HG02678 (cell line): ENCODE results near the gene CASP2.
A peak's percentile ranks its signal among the peaks of the same experiment; 100 is the strongest.
"Not testable (repeated sequence)": the region's sequence is repeated elsewhere in the genome, so short reads cannot be mapped to it uniquely, and the experiment has no call there.

Experiments used
- ATAC-seq: cut with Tn5 transposase; IDR thresholded peaks from one replicate; pipeline ENCODE4 v1.9.1; 2021; ENCODE audit warnings: mild to moderate bottlenecking, moderate library complexity; ENCODE audit not compliant: unreplicated experiment

Gene CASP2

DNA sequence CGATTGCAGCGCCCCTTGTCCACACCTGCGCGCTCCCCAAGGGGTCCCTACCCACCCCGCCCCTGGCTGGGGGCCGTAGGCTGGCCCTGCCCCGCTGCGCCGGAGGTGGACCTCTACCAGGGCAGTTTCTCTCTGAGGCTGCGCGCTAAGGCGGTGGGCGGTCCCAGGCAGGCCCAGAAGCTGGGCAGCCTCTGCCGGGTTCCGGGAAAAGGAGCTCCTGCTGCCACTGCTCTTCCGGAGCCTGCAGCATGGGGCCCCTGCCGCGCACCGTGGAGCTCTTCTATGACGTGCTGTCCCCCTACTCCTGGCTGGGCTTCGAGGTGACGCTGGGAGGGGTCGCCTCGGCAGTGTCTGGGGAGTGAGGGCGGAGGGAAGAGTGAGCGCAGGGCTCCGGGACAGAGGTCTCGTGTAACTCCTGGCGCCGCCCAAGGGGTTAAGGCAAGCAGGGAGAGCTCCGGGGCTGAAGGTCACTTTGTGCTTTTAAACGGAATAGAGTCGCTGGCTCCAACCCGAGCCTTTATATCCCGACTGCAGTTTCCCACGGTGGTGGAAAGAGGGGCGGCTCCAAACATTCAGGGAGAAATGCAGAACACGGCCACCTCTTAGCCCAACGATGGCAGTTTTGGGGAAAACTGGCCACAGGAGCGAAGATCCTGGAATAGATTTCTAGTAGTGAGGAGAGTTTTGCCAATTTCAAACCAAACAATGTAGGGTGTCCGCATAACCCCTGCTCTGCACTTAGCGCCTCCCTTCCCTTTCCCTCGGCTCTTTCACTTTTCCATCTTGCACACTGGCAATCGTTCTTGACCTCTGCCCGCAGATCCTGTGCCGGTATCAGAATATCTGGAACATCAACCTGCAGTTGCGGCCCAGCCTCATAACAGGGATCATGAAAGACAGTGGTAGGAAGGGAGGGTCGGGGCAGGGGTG is 24.6 kb upstream of the CASP2 start, which contains the start of gene GSTK1:
Gene GSTK1 (plus strand): TSS at position 176 of the 930 bp plus-strand sequence. CDS start 73 bp downstream, at position 249.
- ATAC-seq, result peak; percentile 98

GRCh38 chr7:143264196-143264568 is 24.0 kb upstream of the CASP2 start:
- not testable (repeated sequence) for ATAC-seq

DNA sequence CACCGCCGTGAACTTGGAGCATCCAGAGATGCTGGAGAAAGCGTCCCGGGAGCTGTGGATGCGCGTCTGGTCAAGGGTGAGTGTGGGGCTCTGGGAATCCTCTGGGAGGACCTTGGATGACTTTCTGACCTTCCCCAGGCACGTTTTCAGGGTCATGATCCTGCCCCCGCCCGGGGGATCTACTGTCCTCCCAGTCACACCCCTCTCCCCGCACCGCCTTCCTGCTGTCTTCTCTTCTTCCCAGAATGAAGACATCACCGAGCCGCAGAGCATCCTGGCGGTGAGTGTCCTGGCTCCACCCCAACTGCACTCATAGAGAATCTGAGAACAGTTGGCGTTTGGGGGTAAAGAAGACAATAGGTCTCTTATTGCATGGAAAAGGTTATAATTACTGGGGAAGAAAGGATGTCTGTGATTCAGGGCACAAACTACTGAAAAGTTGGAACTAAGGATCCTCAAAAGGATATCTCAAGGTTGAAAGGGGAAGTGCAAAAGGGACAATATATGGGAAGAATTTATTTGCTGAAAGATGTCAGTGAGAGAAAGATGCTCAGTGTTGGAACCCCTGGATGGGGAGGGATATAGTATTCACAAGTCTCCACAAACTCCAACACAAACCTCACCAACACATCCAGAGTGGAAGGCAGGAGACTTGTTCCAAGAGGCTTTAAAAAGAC is 23.0 kb upstream of the CASP2 start:
- ATAC-seq, result no peak

DNA sequence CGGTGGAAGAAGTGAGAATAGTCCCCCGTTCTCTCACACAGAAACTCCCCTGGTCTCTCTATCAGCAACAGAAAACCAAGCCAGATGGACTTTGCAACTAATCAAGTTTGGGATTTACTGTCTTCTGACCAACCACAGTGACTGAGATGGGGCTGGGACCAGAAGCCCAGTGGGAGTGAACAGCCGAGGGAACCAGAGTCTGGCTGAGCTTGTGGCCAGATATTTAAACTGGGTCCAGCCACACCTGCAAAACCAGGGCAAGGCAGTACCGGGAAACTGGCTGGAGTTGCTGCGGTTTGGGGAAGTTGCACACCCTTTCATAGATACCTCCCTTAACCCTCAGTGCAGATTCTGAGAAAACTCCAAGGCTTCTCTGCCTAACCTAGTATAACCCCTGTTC is 18.9 kb upstream of the CASP2 start:
- ATAC-seq, result no peak

GRCh38 chr7:143271240-143271639 is 16.9 kb upstream of the CASP2 start:
- no peak for ATAC-seq

DNA sequence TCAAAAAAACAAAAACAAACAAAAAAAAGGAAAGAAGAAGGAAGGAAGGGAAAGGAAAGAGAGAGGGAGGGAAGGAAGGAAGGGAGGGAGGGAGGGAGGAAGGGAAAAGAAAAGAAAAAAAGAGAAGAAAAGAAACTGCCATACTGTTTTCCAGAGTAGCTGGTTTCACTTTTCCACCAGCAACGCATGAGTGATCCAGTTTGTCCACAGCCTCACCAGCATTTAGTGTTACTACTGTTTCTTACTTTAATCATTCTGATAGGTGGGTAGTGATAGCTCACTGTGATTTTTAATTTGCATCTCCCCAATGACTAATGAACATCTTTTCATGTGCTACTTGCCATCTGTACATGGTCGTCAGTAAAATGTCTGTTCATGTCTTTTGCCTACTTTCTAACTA is 15.3 kb upstream of the CASP2 start:
- no peak for ATAC-seq

DNA sequence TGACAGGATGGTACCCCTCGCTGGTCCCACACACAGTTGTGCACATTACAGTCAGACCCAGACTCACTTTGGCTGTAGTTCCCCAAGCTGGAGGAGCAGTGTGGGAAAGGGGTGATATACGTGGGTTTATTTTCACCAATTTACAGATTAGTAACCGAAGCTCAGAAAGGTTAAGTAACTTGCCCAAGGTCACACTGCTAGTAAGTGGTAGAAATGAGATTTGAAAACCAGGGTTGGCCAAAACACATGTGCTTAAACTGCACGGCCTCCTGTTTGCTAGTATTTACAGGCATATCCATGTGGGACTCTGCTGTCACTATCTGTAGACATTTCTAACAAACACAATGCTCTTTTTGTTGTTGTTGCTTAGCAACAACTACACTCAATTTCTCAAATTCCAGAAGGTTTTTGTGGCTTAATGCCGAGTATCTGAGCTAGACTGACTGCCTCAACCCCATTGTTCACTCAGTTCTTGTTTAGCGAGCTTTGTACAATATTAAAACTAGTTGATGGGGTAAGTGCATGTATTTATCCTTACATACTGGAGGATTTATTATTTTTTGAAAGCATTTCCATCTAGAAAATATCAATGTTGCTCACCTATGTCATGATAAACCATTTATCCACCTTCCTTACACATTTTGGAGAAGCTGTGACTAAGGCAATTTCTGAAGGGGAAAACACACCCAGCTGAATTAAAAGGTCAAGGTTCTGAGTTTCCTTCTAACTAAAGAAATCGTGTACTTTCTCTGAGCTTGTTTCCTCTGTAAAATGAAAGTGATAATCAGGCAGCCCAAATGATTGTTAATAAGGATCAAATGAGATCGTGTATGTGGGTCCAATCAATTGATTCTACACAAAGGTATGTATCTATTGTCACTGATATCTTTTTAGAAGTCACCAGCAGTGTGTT is 8.7 kb upstream of the CASP2 start:
- ATAC-seq, result no peak

DNA sequence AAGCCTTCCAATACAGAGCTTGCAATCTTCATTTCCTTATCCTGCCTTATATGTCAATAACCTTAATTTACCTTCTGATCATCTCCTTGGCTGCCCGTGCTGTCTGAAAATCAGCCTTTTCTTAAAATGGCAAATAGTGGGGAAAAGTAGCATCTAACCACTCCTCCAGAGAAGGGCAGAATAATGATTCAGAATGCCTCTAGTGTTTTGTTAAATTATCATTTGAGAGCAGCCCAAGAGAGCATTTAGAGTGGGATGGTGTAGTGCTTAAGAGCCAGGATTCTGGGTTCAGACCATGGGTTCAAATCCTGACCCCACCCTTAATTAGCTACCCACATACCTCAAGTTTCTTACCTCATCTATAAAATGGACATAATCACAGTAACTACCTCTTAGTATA is 8.0 kb upstream of the CASP2 start:
- no peak for ATAC-seq

DNA sequence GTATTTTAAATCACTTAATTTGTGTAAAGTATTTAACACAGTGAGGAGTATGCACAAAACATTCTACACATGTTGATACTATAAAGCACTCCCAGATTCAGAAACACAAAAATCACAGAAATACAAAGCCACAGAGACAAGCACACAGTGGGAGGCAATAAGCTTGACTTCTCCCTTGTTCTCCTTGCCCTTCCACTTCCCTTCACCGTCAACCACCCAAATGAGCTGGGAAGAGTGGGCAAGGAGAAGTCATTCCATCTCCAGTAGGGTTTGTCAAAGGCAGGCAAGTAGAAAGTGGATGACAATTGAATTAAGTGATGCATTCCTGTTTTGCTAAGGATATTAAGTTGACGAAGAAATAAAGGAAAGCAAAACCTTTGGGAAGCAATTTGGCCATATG is 7.6 kb upstream of the CASP2 start:
- ATAC-seq, result no peak

- ATAC-seq, result no peak
These were observed 6.6 kb upstream of the CASP2 start for GRCh38 chr7:143281529-143281928.

- ATAC-seq, result no peak
These were observed 6.0 kb upstream of the CASP2 start for GRCh38 chr7:143282124-143282523.

GRCh38 chr7:143283381-143283780 is 4.8 kb upstream of the CASP2 start:
- ATAC-seq, result no peak

DNA sequence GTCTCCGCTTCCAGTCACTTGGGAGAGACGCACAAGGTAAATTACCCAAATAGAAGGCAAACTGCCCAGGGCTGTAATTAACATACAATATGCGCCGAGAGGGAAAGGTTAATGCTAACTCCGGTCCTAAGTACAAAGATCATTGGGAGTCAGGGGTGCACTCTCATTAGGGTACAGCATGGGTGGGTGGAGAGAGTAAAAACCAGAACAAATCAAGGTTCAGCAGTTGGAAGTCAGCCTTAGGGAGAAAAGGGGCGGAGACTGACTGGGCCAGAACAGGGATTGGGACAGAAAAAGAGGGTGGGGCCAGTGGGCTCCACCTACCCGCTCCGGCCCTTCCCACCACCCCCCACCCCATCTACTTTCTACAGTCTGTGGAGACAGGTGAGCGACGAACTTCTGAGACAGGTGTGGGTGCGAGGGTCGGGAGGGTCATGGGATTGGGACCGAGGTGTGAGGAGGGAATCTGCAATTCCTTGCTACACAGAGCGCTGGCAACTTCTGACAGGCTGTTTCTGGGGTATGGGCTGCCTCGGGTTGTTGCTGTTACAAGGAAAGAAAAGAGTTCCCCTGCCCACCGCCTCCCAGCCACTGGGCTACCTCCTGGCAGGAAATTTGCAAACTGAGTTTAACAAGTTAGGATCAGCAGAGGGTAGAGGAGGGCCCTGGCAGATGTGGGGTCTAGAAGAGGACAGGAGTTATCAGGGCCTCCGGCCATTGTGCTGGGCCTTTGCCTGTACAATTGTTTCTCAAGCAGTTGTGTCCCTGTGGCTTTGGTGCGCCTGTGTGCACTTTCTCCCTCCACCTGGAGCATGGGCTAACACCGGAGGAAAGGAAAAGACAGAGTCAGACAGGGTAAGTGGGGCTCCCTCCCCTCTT is 3.3 kb upstream of the CASP2 start, which contains the start of gene TMEM139:
Gene TMEM139 (plus strand): TSS at position 368 of the 879 bp plus-strand sequence. CDS start 1,000 bp downstream, outside the sequence.
- no peak for ATAC-seq

- ATAC-seq, result no peak
These were observed 2.7 kb upstream of the CASP2 start for GRCh38 chr7:143285470-143285778.

DNA sequence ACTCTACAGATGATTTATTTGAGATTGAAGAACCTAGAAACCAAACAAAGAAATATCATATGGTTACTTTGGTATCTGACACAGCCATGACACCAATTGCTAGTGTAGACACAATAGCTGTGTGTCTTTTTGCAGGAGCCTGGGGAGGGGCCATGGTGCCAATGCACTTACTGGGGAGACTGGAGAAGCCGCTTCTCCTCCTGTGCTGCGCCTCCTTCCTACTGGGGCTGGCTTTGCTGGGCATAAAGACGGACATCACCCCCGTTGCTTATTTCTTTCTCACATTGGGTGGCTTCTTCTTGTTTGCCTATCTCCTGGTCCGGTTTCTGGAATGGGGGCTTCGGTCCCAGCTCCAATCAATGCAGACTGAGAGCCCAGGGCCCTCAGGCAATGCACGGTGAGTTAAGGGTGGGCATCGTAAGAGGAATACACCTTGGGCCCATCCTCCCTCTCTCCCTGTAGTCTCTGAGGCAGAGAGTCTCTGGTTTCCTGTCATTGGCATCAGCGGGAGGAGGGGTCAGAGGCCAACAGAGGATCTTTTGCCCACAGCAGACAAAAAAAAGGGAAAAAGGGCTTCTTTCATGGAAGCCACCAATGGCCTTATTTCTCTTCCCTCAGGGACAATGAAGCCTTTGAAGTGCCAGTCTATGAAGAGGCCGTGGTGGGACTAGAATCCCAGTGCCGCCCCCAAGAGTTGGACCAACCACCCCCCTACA is 2.2 kb upstream of the CASP2 start:
- no peak for ATAC-seq

DNA sequence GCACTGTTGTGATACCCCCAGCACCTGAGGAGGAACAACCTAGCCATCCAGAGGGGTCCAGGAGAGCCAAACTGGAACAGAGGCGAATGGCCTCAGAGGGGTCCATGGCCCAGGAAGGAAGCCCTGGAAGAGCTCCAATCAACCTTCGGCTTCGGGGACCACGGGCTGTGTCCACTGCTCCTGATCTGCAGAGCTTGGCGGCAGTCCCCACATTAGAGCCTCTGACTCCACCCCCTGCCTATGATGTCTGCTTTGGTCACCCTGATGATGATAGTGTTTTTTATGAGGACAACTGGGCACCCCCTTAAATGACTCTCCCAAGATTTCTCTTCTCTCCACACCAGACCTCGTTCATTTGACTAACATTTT is 1.6 kb upstream of the CASP2 start:
- ATAC-seq, result no peak

DNA sequence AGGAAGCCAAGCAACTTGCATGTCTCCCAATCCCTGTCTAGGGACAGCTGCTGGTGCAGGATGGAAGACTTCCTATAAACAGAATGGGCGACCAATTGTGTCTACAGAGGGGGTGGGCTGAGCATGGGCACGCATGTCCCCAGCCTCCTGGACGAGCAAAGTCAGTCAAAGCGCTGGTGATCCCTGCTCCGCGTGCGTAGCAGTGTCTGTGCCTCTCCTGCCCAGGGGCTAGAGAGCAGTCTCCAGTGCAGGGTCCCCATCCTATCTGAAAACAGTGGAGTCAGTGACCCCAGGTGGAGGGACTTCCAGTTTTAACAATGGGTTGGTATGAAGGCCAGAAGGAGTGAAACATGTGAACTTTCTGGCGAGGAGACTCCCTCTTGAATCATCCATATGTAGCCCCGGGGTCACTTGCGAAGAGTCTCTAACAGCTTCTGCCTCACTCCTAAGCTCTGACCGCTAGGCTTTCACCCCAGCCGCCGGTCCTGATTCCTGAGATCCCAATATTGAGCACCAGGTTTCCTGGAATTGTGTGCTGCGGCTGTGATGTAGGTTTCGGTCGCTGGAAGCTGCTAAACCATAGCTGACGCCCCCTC is 714 bp upstream of the CASP2 start:
- ATAC-seq, result no peak

GRCh38 chr7:143288836-143289235 is 685 bp downstream of the CASP2 start:
- ATAC-seq, result no peak

DNA sequence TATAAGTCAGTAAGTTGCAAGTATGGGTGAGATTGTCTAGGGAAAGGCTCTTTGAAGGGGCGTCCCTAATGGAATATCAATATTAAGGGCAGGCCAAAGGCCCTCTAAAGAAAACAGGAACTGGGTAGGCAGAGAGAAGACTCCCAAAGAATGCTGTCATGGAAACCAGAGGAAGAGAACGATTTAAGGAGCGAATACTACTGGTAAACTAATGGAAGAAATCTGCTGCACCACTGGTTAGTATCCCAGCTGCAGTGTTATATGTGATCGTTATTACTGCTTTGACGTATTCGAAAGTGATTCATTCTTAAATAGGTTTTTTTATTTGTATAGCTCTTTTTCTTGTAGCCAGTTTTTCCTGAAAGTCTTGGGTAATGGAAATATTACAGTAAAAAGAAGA is 1.3 kb downstream of the CASP2 start:
- ATAC-seq, result no peak
